ENCODE data around the gene PODXL2.
A peak's percentile ranks its signal among the peaks of the same experiment; 100 is the strongest.

The PODXL2 gene

GRCh38 chr3:127606086-127606805, 22.7 kb upstream of the PODXL2 start:
- DNase-seq = no peak

- DNase-seq = no peak
Observed at GRCh38 chr3:127606981-127607595, 21.9 kb upstream of the PODXL2 start.

- DNase-seq = no peak
Observed at GRCh38 chr3:127607675-127608361, 21.2 kb upstream of the PODXL2 start.

GRCh38 chr3:127608362-127608718, 20.6 kb upstream of the PODXL2 start:
- no peak for DNase-seq

GRCh38 chr3:127610105-127610504, 18.9 kb upstream of the PODXL2 start:
- no peak for DNase-seq

GRCh38 chr3:127611251-127611650, 17.7 kb upstream of the PODXL2 start:
- DNase-seq = no peak

GRCh38 chr3:127612966-127613365, 16.0 kb upstream of the PODXL2 start:
- no peak for DNase-seq

GRCh38 chr3:127613406-127613805, 15.6 kb upstream of the PODXL2 start:
- no peak for DNase-seq

- no peak for DNase-seq
Observed at GRCh38 chr3:127614928-127615589, 13.9 kb upstream of the PODXL2 start.

GRCh38 chr3:127615631-127616305, 13.2 kb upstream of the PODXL2 start:
- DNase-seq = no peak

- no peak for DNase-seq
Observed at GRCh38 chr3:127616836-127617605, 12.0 kb upstream of the PODXL2 start.

GRCh38 chr3:127618891-127619290, 10.1 kb upstream of the PODXL2 start:
- DNase-seq = no peak

- no peak for DNase-seq
Observed at GRCh38 chr3:127620637-127621375, 8.2 kb upstream of the PODXL2 start.

GRCh38 chr3:127622031-127622430, 7.0 kb upstream of the PODXL2 start:
- no peak for DNase-seq

GRCh38 chr3:127622772-127623576, 6.0 kb upstream of the PODXL2 start:
- DNase-seq = no peak

- DNase-seq = no peak
Observed at GRCh38 chr3:127624063-127624462, 4.9 kb upstream of the PODXL2 start.

GRCh38 chr3:127625821-127626220, 3.2 kb upstream of the PODXL2 start:
- DNase-seq = no peak

GRCh38 chr3:127628426-127628787, 578 bp upstream of the PODXL2 start:
- DNase-seq = no peak

GRCh38 chr3:127629467-127630403, 750 bp downstream of the PODXL2 start:
- DNase-seq = peak; percentile 62

Data from activated T-cell treated with anti-CD3 and anti-CD28 coated beads for 4 hours (primary cell).